Measurements from ENCODE around the gene CPA3.

The CPA3 gene

GRCh38 chr3:148865049-148865448 lies at the start of gene CPA3:
Gene CPA3, plus strand, starts transcription at chr3:148865296. Its CDS starts 12 bp downstream, at chr3:148865308.
- no peak for DNase-seq (ENCODE audit: low read depth in 2 of 2)

- DNase-seq (ENCODE audit: low read depth in 2 of 2): no peak
Observed at GRCh38 chr3:148815316-148816110, 49.6 kb upstream of the CPA3 start.

GRCh38 chr3:148816427-148816826 lies 48.7 kb upstream of the CPA3 start:
- no peak for DNase-seq (ENCODE audit: low read depth in 2 of 2)

- DNase-seq (ENCODE audit: low read depth in 2 of 2): no peak
Observed at GRCh38 chr3:148816981-148817525, 48.0 kb upstream of the CPA3 start.

GRCh38 chr3:148820361-148821245 lies 44.5 kb upstream of the CPA3 start:
- no peak for DNase-seq (ENCODE audit: low read depth in 2 of 2)

GRCh38 chr3:148823026-148823425 lies 42.1 kb upstream of the CPA3 start:
- DNase-seq (ENCODE audit: low read depth in 2 of 2): no peak

- no peak for DNase-seq (ENCODE audit: low read depth in 2 of 2)
Observed at GRCh38 chr3:148825476-148825875, 39.6 kb upstream of the CPA3 start.

- DNase-seq (ENCODE audit: low read depth in 2 of 2): no peak
Observed at GRCh38 chr3:148827585-148827984, 37.5 kb upstream of the CPA3 start, which contains the start of gene CPB1. Gene CPB1, plus strand, starts transcription at chr3:148827811. Its CDS starts 13 bp downstream, at chr3:148827824.

GRCh38 chr3:148828136-148828690 lies 36.9 kb upstream of the CPA3 start:
- no peak for DNase-seq (ENCODE audit: low read depth in 2 of 2)

GRCh38 chr3:148829926-148830325 lies 35.2 kb upstream of the CPA3 start:
- DNase-seq (ENCODE audit: low read depth in 2 of 2): no peak

- no peak for DNase-seq (ENCODE audit: low read depth in 2 of 2)
Observed at GRCh38 chr3:148833223-148833622, 31.9 kb upstream of the CPA3 start.

- DNase-seq (ENCODE audit: low read depth in 2 of 2): no peak
Observed at GRCh38 chr3:148839805-148840204, 25.3 kb upstream of the CPA3 start.

GRCh38 chr3:148840451-148840850 lies 24.6 kb upstream of the CPA3 start:
- no peak for DNase-seq (ENCODE audit: low read depth in 2 of 2)

GRCh38 chr3:148845756-148846395 lies 19.2 kb upstream of the CPA3 start:
- DNase-seq (ENCODE audit: low read depth in 2 of 2): no peak

GRCh38 chr3:148847351-148847750 lies 17.7 kb upstream of the CPA3 start:
- no peak for DNase-seq (ENCODE audit: low read depth in 2 of 2)

GRCh38 chr3:148848410-148848809 lies 16.7 kb upstream of the CPA3 start:
- no peak for DNase-seq (ENCODE audit: low read depth in 2 of 2)

GRCh38 chr3:148852271-148852992 lies 12.7 kb upstream of the CPA3 start:
- DNase-seq (ENCODE audit: low read depth in 2 of 2): no peak

- no peak for DNase-seq (ENCODE audit: low read depth in 2 of 2)
Observed at GRCh38 chr3:148853076-148853475, 12.0 kb upstream of the CPA3 start.

- DNase-seq (ENCODE audit: low read depth in 2 of 2): no peak
Observed at GRCh38 chr3:148854061-148854460, 11.0 kb upstream of the CPA3 start.

- no peak for DNase-seq (ENCODE audit: low read depth in 2 of 2)
Observed at GRCh38 chr3:148856384-148856783, 8.7 kb upstream of the CPA3 start.

GRCh38 chr3:148857316-148857715 lies 7.8 kb upstream of the CPA3 start:
- no peak for DNase-seq (ENCODE audit: low read depth in 2 of 2)
